HG03558 (cell line): ENCODE results near the gene TSPAN15.

Source experiments
- ATAC-seq: cut with Tn5 transposase; IDR thresholded peaks from one replicate; pipeline ENCODE4 v1.9.1; 2021; ENCODE audit warnings: moderate number of reproducible peaks; ENCODE audit not compliant: unreplicated experiment; ENCODE audit errors: extremely low read depth

TSPAN15 gene

GRCh38 chr10:69464401-69464800 is 13.1 kb downstream of the TSPAN15 start:
- no peak for ATAC-seq

- no peak for ATAC-seq
Observed at GRCh38 chr10:69464801-69465401, 13.6 kb downstream of the TSPAN15 start.

GRCh38 chr10:69465457-69466157 is 14.3 kb downstream of the TSPAN15 start:
- ATAC-seq, result no peak

GRCh38 chr10:69466158-69466490 is 14.9 kb downstream of the TSPAN15 start:
- no peak for ATAC-seq

- ATAC-seq, result no peak
Observed at GRCh38 chr10:69466689-69467088, 15.4 kb downstream of the TSPAN15 start.

- no peak for ATAC-seq
Observed at GRCh38 chr10:69467928-69468750, 16.9 kb downstream of the TSPAN15 start.

- no peak for ATAC-seq
Observed at GRCh38 chr10:69468751-69469089, 17.5 kb downstream of the TSPAN15 start.

- no peak for ATAC-seq
Observed at GRCh38 chr10:69469976-69470375, 18.7 kb downstream of the TSPAN15 start.

- ATAC-seq, result no peak
Observed at GRCh38 chr10:69470463-69471384, 19.5 kb downstream of the TSPAN15 start.

- no peak for ATAC-seq
Observed at GRCh38 chr10:69472142-69472541, 20.9 kb downstream of the TSPAN15 start.

- ATAC-seq, result no peak
Observed at GRCh38 chr10:69472544-69472943, 21.3 kb downstream of the TSPAN15 start.

GRCh38 chr10:69473304-69473990 is 22.2 kb downstream of the TSPAN15 start:
- no peak for ATAC-seq

GRCh38 chr10:69474742-69475432 is 23.6 kb downstream of the TSPAN15 start:
- ATAC-seq, result no peak

- no peak for ATAC-seq
Observed at GRCh38 chr10:69475433-69475830, 24.2 kb downstream of the TSPAN15 start.

- no peak for ATAC-seq
Observed at GRCh38 chr10:69477968-69478597, 26.8 kb downstream of the TSPAN15 start.

GRCh38 chr10:69479240-69480067 is 28.2 kb downstream of the TSPAN15 start:
- ATAC-seq, result no peak

GRCh38 chr10:69480068-69480412 is 28.8 kb downstream of the TSPAN15 start:
- no peak for ATAC-seq

GRCh38 chr10:69481305-69481704 is 30.0 kb downstream of the TSPAN15 start:
- ATAC-seq, result no peak
